Small intestine (tissue), 7 donors: ENCODE results near the gene ILKAP. TPM values are rescaled to one million over a fixed set of nuclear protein-coding genes. Genes with fewer than 3 reads are reported as not detected.

Experiments
- DNase-seq, 2 donors: peaks; one replicate each; pipeline versions ENCODE4 v3.0.0 to v3.0.0-alpha.2; 2013
- FAIRE-seq: peaks from 2 replicates; lab custom pipeline; 2012; peaks lifted over from hg19 to GRCh38; lab: Jason Lieb, UNC
- H3K27ac ChIP-seq, 3 donors: one replicate each; pipeline ENCODE4 v1.5.1; 2013; ENCODE audit warnings: low read length in 2 of 3, mild to moderate bottlenecking in 2 of 3, control low read depth in 1 of 3, inconsistent platforms in 1 of 3, low read depth in 1 of 3, moderate library complexity in 1 of 3
- H3K27me3 ChIP-seq, 3 donors: one replicate each; pipeline ENCODE4 v1.6.1; 2013; ENCODE audit warnings: low read length in 3 of 3, inconsistent platforms in 1 of 3; ENCODE audit not compliant: control insufficient read depth in 3 of 3, insufficient read depth in 3 of 3
- H3K36me3 ChIP-seq, 3 donors: one replicate each; pipeline ENCODE4 v1.6.1; 2013; ENCODE audit warnings: low read length in 3 of 3, inconsistent platforms in 1 of 3, low read depth in 1 of 3, mild to moderate bottlenecking in 1 of 3, moderate library complexity in 1 of 3; ENCODE audit not compliant: control insufficient read depth in 3 of 3, insufficient read depth in 2 of 3
- H3K4me1 ChIP-seq, 3 donors: one replicate each; pipeline ENCODE4 v1.6.1; 2013; ENCODE audit warnings: low read length in 2 of 3, inconsistent platforms in 1 of 3, low read depth in 1 of 3, mild to moderate bottlenecking in 1 of 3, moderate library complexity in 1 of 3; ENCODE audit not compliant: control insufficient read depth in 3 of 3, insufficient read depth in 2 of 3
- H3K4me3 ChIP-seq, 3 donors: one replicate each; pipeline ENCODE4 v1.5.1; 2013; ENCODE audit warnings: low read length in 3 of 3, control low read depth in 1 of 3, inconsistent platforms in 1 of 3, low read depth in 1 of 3, mild to moderate bottlenecking in 1 of 3, moderate library complexity in 1 of 3
- H3K9me3 ChIP-seq, 2 donors: one replicate each; pipeline ENCODE4 v1.6.1; 2013; ENCODE audit warnings: low read depth in 1 of 2, low read length in 1 of 2; ENCODE audit not compliant: control insufficient read depth in 2 of 2, insufficient read depth in 1 of 2
- WGBS, 3 donors: extraction: QIAGEN DNeasy Blood & Tissue Kit; methylation state at CpG; one replicate each; pipeline ENCODE4 v1.1.7; 2013; 5-methylcytosine and 5-hydroxymethylcytosine counted together
- polyA plus RNA-seq, 4 donors: library from polyadenylated mRNA; stranded (reverse) in 3 of 4; unstranded in 1 of 4; fragments of 200-250 nt in 3 of 4; fragments of 120-200 nt in 1 of 4; gene quantifications; one replicate each; pipeline versions ENCODE4 v1.2.1 to v1.2.3, GENCODE V29; 2013
- donor health status: healthy with polysubstance abuse.
- donor health status: control.
- donor health status: control.
- donor health status: Bipolar disorder and iron deficiency.
- donor health status: healthy.

ILKAP gene
- polyA plus RNA-seq, 4 donors, result 37.6 to 66.0 (median 46.8) TPM

DNA sequence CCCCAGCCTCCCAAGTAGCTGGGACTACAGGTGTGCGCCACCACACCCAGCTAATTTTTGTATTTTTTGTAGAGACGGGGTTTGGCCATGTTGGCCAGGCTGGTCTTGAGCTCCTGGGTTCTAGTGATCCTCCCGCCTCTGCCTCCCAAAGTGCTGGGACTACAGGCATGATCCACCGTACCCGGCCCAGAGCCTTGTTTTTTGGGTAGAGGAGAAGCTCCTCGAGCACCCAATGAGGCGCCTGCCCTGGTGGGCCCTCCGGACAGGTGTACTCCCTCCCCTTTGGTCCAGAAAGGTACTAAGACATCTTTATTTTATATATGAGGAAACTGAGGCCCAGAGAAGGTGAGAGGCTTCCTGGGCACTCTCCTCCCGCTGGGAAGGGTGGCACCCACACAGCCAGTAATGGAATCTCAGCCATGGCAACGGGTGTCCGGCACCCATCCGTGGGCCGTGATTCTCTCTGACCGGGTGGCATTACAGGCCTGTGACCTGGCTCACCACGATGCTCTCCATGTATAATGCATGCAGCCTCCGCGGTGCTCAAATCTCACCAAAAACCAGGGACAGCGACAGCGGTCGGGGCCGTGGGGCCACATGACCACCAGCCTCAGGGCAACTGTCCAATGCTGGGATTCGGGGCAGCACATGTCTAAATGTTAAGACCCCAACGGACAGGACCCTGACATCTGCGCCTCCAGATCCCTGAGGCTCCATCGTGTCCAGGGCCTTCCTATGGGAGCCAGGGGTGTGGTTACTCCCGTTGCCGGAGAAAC, 81.8 kb downstream of the ILKAP start:
- Histone ChIP-seq H3K4me1 (no peaks in the 10 kb centered on the region), H3K9me3 (no peaks in the 10 kb centered on the region), H3K27me3 (peaks cover 0 to 6% (median 3%) of the 10 kb centered on the region in 3 donors), H3K4me3 (no peak overlapping the region), H3K36me3 (no peaks in the 10 kb centered on the region), H3K27ac (no peak overlapping the region)
- no peak for DNase-seq
- FAIRE-seq, result no peak
- WGBS, 3 donors, result 88 to 90% (median 89%) methylated on average over 27 of the region's 27 CpGs

DNA sequence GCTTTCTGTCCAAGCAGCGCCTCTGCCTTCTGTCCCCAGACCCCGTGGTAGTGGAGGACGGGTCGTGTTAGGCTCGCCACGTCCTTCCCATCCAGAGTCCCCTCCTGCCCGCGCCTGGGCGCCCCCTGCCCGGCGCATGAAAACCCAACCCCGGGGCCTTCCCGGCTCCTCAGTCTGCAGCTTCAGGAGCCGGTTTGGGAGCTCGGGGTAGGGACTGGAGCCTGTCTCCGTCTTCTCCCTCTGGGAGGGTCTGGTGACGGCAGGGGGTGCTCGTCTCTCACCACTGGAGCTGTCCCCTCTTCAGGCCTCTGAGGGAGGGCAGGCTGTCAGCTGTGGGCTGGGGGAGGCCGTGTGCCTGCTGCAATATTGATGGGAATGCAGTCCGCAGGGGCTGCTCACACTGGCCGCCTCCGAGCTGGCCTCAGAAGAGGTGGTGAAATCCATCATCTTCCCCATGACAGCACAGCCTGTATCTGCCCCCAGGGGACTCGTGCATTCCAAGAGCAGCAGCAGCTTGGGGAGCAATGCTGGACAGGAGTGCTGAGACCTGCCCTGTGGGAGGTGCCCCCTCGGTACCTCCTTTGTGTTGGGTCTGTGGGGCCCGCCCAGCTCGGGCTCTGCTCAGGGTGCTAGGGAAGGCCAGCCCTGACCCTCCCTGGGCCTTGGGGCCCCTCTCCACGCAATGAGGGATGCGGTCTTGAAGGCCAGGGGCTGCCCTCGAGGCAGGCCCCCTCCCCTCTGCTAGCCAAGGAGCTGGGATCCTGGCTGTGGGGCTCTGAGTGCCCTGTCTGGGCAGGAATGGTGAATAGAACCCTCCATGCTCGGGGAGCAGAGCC, 82.8 kb downstream of the ILKAP start:
- Histone ChIP-seq H3K9me3 (no peaks in the 10 kb centered on the region), H3K4me3 (no peak overlapping the region), H3K27me3 (peaks cover 0 to 6% (median 3%) of the 10 kb centered on the region in 3 donors), H3K27ac (no peak overlapping the region), H3K36me3 (no peaks in the 10 kb centered on the region), H3K4me1 (no peaks in the 10 kb centered on the region)
- FAIRE-seq (no peak), DNase-seq (no peak)
- WGBS, 3 donors, result 38 to 47% (median 42%) methylated on average over 30 of the region's 30 CpGs

Other genes starting within 250 kb of the ILKAP start
- gene UBE2F, start 236.7 kb downstream of the ILKAP start, polyA plus RNA-seq, result 10 to 100 TPM; 39.7 to 64.2 (median 54.7) TPM
- gene SCLY, start 142.7 kb downstream of the ILKAP start, polyA plus RNA-seq, result 10 to 100 TPM; 12.7 to 28.8 (median 23.7) TPM
- gene ESPNL, start 103.4 kb downstream of the ILKAP start, polyA plus RNA-seq, result 1 to 10 TPM in 1 of 4 donors, under 1 TPM in 2, not detected in 1; 0.54 to 1.4 (median 0.64) TPM
- gene KLHL30, start 65.0 kb downstream of the ILKAP start, polyA plus RNA-seq, result under 1 TPM in 2 of 4 donors, not detected in 2; 0.07 to 0.39 TPM
- 1 to 10 TPM in 1 of 4 donors, under 1 TPM in 1, not detected in 2; 0.92 to 1.8 TPM for gene ERFE, start 44.7 kb downstream of the ILKAP start, polyA plus RNA-seq
- 10 to 100 TPM; 18.2 to 94.3 (median 29.5) TPM for gene HES6, start 36.3 kb upstream of the ILKAP start, polyA plus RNA-seq
- gene PER2, start 84.9 kb upstream of the ILKAP start, polyA plus RNA-seq, result 10 to 100 TPM in 1 of 4 donors, 1 to 10 TPM in 3; 2.2 to 16.5 (median 4.1) TPM
- 10 to 100 TPM in 1 of 4 donors, 1 to 10 TPM in 3; 5.1 to 10.1 (median 7.5) TPM for gene TRAF3IP1, start 116.8 kb upstream of the ILKAP start, polyA plus RNA-seq
- gene ASB1, start 223.2 kb upstream of the ILKAP start, polyA plus RNA-seq, result 10 to 100 TPM; 11.2 to 20.3 (median 15.2) TPM